ENCODE results near the gene CLOCK. TPM values are rescaled to one million over a fixed set of nuclear protein-coding genes. Genes with fewer than 3 reads are reported as not detected.
A peak's percentile ranks its signal among the peaks of the same experiment; 100 is the strongest.

Gene CLOCK
- total and polyA plus RNA-seq, 9 of the 15 experiments (the other 6 are each of a cell fraction or from before 2014, with no cell fraction given), result 3.7 to 14.4 (median 9.4) TPM

GRCh38 chr4:55560096-55560495, 13.4 kb upstream of the CLOCK start (continued):
- TF ChIP-seq HBP1 (CRISPR knock-in tag; IDR thresholded peaks at IDR 0.05) (no peak), CBFA2T2 (conservative IDR thresholded peaks at IDR 0.05) (peak; percentile 49), SRF (CRISPR knock-in tag; IDR thresholded peaks at IDR 0.05) (peak in 1 of 2 experiments; percentile 47; a peak in 1 of 4 replicates), DPF2 (IDR thresholded peaks at IDR 0.05) (peak; percentile 84; the same call in 1 of the 2 replicates), CTBP1 (IDR thresholded peaks at IDR 0.05; ENCODE audit: borderline replicate concordance) (peak; percentile 45; the same call in 1 of the 2 replicates), ZNF551 (CRISPR knock-in tag; IDR thresholded peaks at IDR 0.05) (no peak), AFF4 (CRISPR knock-in tag; IDR thresholded peaks at IDR 0.05) (no peak), TRIM25 (IDR thresholded peaks at IDR 0.05; ENCODE audit: borderline replicate concordance) (no peak), ERF (CRISPR knock-in tag; IDR thresholded peaks at IDR 0.05) (no peak), HDAC2 (IDR thresholded peaks at IDR 0.05) (peak; percentile 43; the same call in 1 of the 2 replicates), TRIM24 (IDR thresholded peaks at IDR 0.05) (peak in 1 of 2 experiments; percentile 35; a peak in 1 of 4 replicates), STAT5B (CRISPR knock-in tag; IDR thresholded peaks at IDR 0.05) (no peak), FOSL1 (tag; conservative IDR thresholded peaks at IDR 0.05) (0 out of 2 replicates have a peak, but pooled peaks have one; percentile 26), EP300 (IDR thresholded peaks at IDR 0.05; ENCODE audit: low read length) (peak; percentile 68), ADNP (tag; IDR thresholded peaks at IDR 0.05) (peak; percentile 87; the same call in 1 of the 2 replicates), RBM22 (IDR thresholded peaks at IDR 0.05; ENCODE audit: low read depth, low read length, poor library complexity, severe bottlenecking) (no peak), ZBTB17 (CRISPR knock-in tag; IDR thresholded peaks at IDR 0.05) (no peak), NFATC3 (IDR thresholded peaks at IDR 0.05) (no peak), NCOR1 (IDR thresholded peaks at IDR 0.05) (peak; percentile 49), MYC (IDR thresholded peaks at IDR 0.05; ENCODE audit: low read depth, low read length) (0 out of 2 replicates have a peak, but pooled peaks have one; percentile 31), MYC (CRISPR knock-in tag; IDR thresholded peaks at IDR 0.05; ENCODE audit: borderline replicate concordance, low read depth) (no peak), XRCC3 (IDR thresholded peaks at IDR 0.05) (no peak), SRSF9 (IDR thresholded peaks at IDR 0.05; ENCODE audit: borderline replicate concordance, low read depth, low read length) (no peak), BRF2 (IDR thresholded peaks at IDR 0.05; ENCODE audit: borderline replicate concordance, insufficient read depth, insufficient read length) (no peak)

Measured in K562 (cell line).